ENCODE data around the gene XYLT1. TPM values are rescaled to one million over a fixed set of nuclear protein-coding genes. Genes with fewer than 3 reads are reported as not detected.

XYLT1 gene
- total and polyA plus RNA-seq, 3 experiments from 2014 or later = 1.4 to 9.1 (median 6.8) TPM

DNA sequence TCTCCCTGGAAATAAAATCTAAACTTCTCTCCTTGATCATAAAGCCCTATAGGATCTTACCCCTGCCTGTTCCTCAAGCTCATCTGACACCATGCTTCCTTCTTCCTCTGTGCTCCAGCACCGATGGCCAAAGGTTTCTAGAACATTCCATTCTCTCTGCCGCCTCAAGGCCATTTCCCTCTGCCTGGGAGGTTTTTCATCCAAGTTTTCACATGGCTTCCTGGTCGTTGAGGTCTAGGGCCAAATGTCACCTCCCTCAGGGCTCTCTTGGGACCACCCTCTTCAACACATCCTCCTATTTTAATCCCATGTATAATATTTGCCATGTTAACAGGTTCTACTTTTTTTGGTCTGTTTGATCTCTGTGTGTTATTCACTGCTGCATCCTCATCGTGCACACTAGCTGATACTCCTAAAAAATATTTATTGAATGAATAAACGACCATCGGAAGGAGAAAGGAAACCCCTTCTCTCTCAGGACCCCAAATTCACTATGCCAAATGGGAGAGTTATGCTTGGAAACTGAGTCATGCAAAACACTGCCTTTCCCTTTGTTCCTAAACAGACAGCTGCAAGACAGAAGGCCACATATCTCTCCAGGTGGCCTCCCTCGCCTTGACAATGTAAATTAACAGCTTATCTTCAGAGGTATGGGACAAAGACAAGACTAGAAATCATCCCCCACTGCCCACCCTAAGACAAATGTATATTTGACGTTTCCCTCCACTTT, 78.5 kb downstream of the XYLT1 start:
- Histone ChIP-seq H3K27me3 (ENCODE audit: insufficient read depth, low read length, poor library complexity, severe bottlenecking) (no peaks in the 10 kb centered on the region), H3K27ac (ENCODE audit: low read depth, low read length) (no peak overlapping the region), H3K9me3 (ENCODE audit: low read length) (no peaks in the 10 kb centered on the region), H3K36me3 (ENCODE audit: insufficient read depth, low read length) (no peaks in the 10 kb centered on the region), H3K4me3 (ENCODE audit: low read length) (no peak overlapping the region), H3K4me1 (ENCODE audit: insufficient read depth, low read length) (peaks cover 26% of the 10 kb centered on the region)
- Mint-ChIP-seq H3K4me1 (peaks cover 47 to 85% (median 59%) of the 10 kb centered on the region in 3 donors), H3K27ac (peak overlapping the region in 4 of 8 donors; percentile 10 to 78 (median 60)), H3K36me3 (peaks cover 0 to 26% (median 8%) of the 10 kb centered on the region in 3 donors), H3K9me3 (peaks cover 3 to 16% (median 4%) of the 10 kb centered on the region in 5 donors), H3K27me3 (no peaks in the 10 kb centered on the region), H3K4me3 (no peak overlapping the region)
- no peak for DNase-seq
- ChIA-PET POLR2A (no interaction called here), CTCF (no interaction called here)

DNA sequence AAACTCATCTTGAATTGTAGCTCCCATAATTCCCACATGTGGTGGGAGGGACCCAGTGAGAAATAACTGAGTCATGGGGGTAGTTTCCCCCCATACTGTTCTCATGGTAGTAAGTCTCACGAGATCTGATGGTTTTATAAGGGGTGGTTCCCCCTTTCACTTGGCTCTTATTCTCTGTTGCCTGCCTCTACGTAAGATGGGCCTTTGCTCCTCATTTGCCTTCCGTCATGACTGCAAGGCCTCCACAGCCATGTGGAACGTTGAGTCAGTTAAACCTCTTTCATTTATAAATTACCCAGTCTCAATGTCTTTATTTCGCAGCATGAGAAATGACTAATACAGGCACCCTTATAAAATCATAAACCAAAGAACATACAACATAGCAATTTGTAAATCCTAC, 79.0 kb downstream of the XYLT1 start:
- ChIA-PET POLR2A (no interaction called here), CTCF (no interaction called here)
- H3K27me3 Mint-ChIP-seq = no peaks in the 10 kb centered on the region
- Histone ChIP-seq H3K27me3 (ENCODE audit: insufficient read depth, low read length, poor library complexity, severe bottlenecking) (no peaks in the 10 kb centered on the region), H3K27ac (ENCODE audit: low read depth, low read length) (no peak overlapping the region), H3K4me1 (ENCODE audit: insufficient read depth, low read length) (peaks cover 20% of the 10 kb centered on the region), H3K4me3 (ENCODE audit: low read length) (no peak overlapping the region), H3K9me3 (ENCODE audit: low read length) (no peaks in the 10 kb centered on the region), H3K36me3 (ENCODE audit: insufficient read depth, low read length) (no peaks in the 10 kb centered on the region)
- no peak overlapping the region for H3K4me3 Mint-ChIP-seq
- peak overlapping the region in 1 of 8 donors; percentile 4 for H3K27ac Mint-ChIP-seq
- H3K4me1 Mint-ChIP-seq = peaks cover 45 to 85% (median 56%) of the 10 kb centered on the region in 3 donors
- H3K36me3 Mint-ChIP-seq = peaks cover 0 to 26% (median 8%) of the 10 kb centered on the region in 3 donors
- no peak for DNase-seq
- peaks cover 3 to 16% (median 4%) of the 10 kb centered on the region in 5 donors for H3K9me3 Mint-ChIP-seq

DNA sequence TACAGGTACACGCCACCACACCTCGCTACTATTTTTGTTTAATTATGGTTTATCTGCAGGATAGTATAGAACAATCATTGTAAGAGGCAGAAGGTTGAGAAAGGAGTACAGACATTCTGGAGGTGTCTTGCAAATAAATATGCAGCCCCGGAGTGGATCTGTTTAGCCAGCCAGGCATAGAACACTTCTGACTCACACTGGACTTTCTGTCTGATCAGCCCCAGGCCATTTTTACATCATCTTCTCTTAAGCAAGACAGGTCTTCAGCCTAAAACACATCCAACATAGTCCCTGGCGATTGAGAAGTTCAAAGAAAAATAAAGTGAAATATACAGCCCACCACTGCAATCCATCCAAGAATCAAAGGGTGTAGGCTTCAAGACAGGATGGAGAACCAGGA, 81.4 kb downstream of the XYLT1 start:
- Histone ChIP-seq H3K27ac (ENCODE audit: low read depth, low read length) (no peak overlapping the region), H3K27me3 (ENCODE audit: insufficient read depth, low read length, poor library complexity, severe bottlenecking) (no peaks in the 10 kb centered on the region), H3K4me1 (ENCODE audit: insufficient read depth, low read length) (peaks cover 17% of the 10 kb centered on the region), H3K9me3 (ENCODE audit: low read length) (no peaks in the 10 kb centered on the region), H3K4me3 (ENCODE audit: low read length) (no peak overlapping the region), H3K36me3 (ENCODE audit: insufficient read depth, low read length) (no peaks in the 10 kb centered on the region)
- ChIA-PET CTCF (no interaction called here), POLR2A (no interaction called here)
- H3K36me3 Mint-ChIP-seq = peaks cover 0 to 26% (median 8%) of the 10 kb centered on the region in 3 donors
- H3K27me3 Mint-ChIP-seq = no peaks in the 10 kb centered on the region
- H3K27ac Mint-ChIP-seq = peak overlapping the region in 1 of 8 donors; percentile 5
- peaks cover 3 to 16% (median 4%) of the 10 kb centered on the region in 5 donors for H3K9me3 Mint-ChIP-seq
- H3K4me1 Mint-ChIP-seq = peaks cover 46 to 84% (median 56%) of the 10 kb centered on the region in 3 donors
- no peak for DNase-seq
- no peak overlapping the region for H3K4me3 Mint-ChIP-seq

DNA sequence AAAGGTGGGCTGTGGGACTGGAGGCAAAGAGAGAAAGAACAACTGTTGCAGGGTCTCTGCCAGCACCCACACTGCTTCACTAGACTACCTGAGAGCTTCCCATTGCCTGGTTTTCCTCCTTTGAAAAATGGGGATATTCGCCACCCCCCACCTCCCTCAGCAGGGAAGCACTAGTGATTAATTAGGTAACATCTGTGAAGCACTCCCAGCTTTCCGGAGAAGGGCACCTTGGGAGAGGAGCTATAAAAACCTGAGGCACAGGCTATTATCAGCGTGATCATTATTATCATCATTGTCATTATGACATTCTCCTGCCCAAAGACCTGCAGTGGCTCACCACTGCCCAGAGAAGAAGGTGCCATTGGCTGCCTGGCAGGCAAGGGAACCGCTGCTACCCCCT, 83.5 kb downstream of the XYLT1 start:
- Histone ChIP-seq H3K27ac (ENCODE audit: low read depth, low read length) (no peak overlapping the region), H3K9me3 (ENCODE audit: low read length) (no peaks in the 10 kb centered on the region), H3K27me3 (ENCODE audit: insufficient read depth, low read length, poor library complexity, severe bottlenecking) (no peaks in the 10 kb centered on the region), H3K4me3 (ENCODE audit: low read length) (no peak overlapping the region), H3K36me3 (ENCODE audit: insufficient read depth, low read length) (no peaks in the 10 kb centered on the region), H3K4me1 (ENCODE audit: insufficient read depth, low read length) (peaks cover 26% of the 10 kb centered on the region)
- Mint-ChIP-seq H3K9me3 (peaks cover 0 to 6% (median 0%) of the 10 kb centered on the region in 5 donors), H3K27me3 (no peaks in the 10 kb centered on the region), H3K4me3 (no peak overlapping the region), H3K36me3 (peaks cover 0 to 17% (median 3%) of the 10 kb centered on the region in 3 donors), H3K27ac (peak overlapping the region in 1 of 8 donors; percentile 43), H3K4me1 (peaks cover 49 to 87% (median 60%) of the 10 kb centered on the region in 3 donors)
- no peak for DNase-seq
- CTCF ChIA-PET = interaction anchor here (1.8 kb wide), 1 partner anchor 17 kb away, joined by 5 read pairs; no protein-coding TSS in a partner anchor
- POLR2A ChIA-PET = no interaction called here

DNA sequence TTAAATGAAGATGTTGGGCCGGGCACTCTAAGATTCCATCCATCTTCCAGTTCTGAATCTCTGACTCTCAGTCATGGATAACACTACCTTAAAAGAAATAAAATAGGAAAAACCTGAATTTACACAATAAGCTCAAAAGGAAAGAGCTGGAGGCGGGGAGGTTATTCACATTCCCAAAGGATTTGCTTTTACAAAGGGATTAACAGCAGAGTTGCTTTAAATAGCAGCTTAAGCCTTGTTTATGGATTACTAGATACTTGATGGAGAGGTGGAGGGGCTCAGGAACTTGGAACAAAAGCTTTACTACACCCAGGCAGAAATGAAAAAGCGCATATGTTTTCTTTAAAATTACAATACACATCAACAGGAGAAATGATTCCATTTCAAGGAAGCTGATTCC, 84.5 kb downstream of the XYLT1 start:
- Histone ChIP-seq H3K36me3 (ENCODE audit: insufficient read depth, low read length) (no peaks in the 10 kb centered on the region), H3K9me3 (ENCODE audit: low read length) (no peaks in the 10 kb centered on the region), H3K4me1 (ENCODE audit: insufficient read depth, low read length) (peaks cover 31% of the 10 kb centered on the region), H3K4me3 (ENCODE audit: low read length) (no peak overlapping the region), H3K27me3 (ENCODE audit: insufficient read depth, low read length, poor library complexity, severe bottlenecking) (no peaks in the 10 kb centered on the region), H3K27ac (ENCODE audit: low read depth, low read length) (no peak overlapping the region)
- DNase-seq = no peak
- CTCF ChIA-PET = interaction anchor here (0.6 to 1.8 kb wide), 2 partner anchors 16 to 69 kb away, joined by 3 to 5 read pairs; no protein-coding TSS in a partner anchor
- POLR2A ChIA-PET = interaction anchor here (2.0 kb wide), 1 partner anchor 16 kb away, joined by 6 read pairs; no protein-coding TSS in a partner anchor
- Mint-ChIP-seq H3K9me3 (peaks cover 0 to 2% (median 0%) of the 10 kb centered on the region in 5 donors), H3K36me3 (peaks cover 0 to 7% (median 3%) of the 10 kb centered on the region in 3 donors), H3K27ac (peak overlapping the region in 1 of 8 donors; percentile 28), H3K4me1 (peaks cover 47 to 86% (median 56%) of the 10 kb centered on the region in 3 donors), H3K27me3 (no peaks in the 10 kb centered on the region), H3K4me3 (no peak overlapping the region)

DNA sequence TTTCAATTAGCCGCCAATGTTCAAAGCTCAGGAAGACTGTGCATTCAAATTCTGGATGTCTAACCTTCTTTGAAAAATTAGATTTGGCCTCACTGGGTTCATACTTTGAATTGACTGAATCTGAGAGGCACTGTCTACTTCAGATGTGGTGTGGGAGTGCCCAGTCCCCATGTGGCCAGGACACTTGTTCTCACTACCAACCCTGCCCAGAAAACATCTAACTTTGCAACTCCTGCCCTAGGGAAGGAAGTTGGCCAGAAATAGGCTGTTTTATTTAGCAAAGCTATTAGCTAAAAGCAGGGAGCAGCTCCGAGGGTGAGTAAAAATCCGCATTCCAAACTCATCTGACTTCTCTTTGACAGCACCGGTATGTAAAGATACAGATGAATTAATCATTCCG, 86.3 kb downstream of the XYLT1 start:
- peaks cover 0 to 1% of the 10 kb centered on the region in 2 donors for H3K27me3 Mint-ChIP-seq
- CTCF ChIA-PET = interaction anchor here (1.6 to 2.7 kb wide), 2 partner anchors 15 to 20 kb away, joined by 4 to 12 read pairs; no protein-coding TSS in a partner anchor
- no peak overlapping the region for H3K4me3 Mint-ChIP-seq
- Histone ChIP-seq H3K4me1 (ENCODE audit: insufficient read depth, low read length) (peaks cover 31% of the 10 kb centered on the region), H3K4me3 (ENCODE audit: low read length) (no peak overlapping the region), H3K9me3 (ENCODE audit: low read length) (no peaks in the 10 kb centered on the region), H3K27ac (ENCODE audit: low read depth, low read length) (no peak overlapping the region), H3K36me3 (ENCODE audit: insufficient read depth, low read length) (no peaks in the 10 kb centered on the region), H3K27me3 (ENCODE audit: insufficient read depth, low read length, poor library complexity, severe bottlenecking) (no peaks in the 10 kb centered on the region)
- peaks cover 0 to 3% (median 3%) of the 10 kb centered on the region in 3 donors for H3K36me3 Mint-ChIP-seq
- H3K4me1 Mint-ChIP-seq = peaks cover 49 to 86% (median 60%) of the 10 kb centered on the region in 3 donors
- POLR2A ChIA-PET = no interaction called here
- H3K27ac Mint-ChIP-seq = peak overlapping the region in 3 of 8 donors; percentile 21 to 47 (median 26)
- DNase-seq = no peak
- no peaks in the 10 kb centered on the region for H3K9me3 Mint-ChIP-seq

DNA sequence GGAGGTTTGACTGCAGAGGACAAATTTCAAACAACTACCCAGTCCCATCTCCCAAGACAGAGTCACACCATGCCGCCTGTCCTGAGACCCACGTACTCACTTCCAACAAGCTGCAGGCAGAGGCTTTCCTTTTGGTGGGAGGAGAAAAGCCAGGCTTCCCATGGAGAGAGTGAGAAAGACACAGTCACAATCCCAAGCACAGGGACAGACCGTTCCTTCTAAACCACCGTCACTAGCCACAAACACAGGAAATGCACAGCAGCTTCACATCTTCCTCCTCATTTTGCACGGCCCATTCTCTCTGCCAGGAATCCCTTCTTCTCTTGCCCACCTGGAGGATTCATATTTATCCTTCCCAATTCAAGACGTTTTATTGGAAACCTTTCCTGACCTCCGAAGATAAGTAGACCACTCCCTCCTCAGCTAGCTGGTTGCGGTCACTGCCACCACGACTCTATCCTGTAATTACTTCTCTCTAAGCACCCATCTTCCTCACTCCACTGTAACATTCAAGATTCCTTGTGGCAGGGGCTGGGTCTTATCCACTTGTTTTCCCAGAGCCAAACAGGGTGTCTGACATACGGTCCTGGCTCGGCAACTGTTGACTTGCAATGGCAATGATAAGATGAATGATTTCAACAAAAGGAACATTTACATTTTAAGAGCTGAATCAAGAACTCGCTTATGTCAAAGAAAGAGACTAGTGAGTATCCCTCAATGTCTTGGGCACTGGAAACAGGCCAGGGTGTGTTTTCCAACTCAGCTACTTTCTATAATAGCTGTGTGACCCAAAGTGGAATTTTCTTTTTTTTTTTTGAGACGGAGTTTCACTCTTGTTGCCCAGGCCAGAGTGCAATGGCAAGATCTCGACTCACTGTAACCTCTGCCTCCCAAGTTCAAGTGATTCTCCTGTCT, 87.6 kb downstream of the XYLT1 start:
- Histone ChIP-seq H3K4me1 (ENCODE audit: insufficient read depth, low read length) (peaks cover 31% of the 10 kb centered on the region), H3K27ac (ENCODE audit: low read depth, low read length) (no peak overlapping the region), H3K9me3 (ENCODE audit: low read length) (no peaks in the 10 kb centered on the region), H3K27me3 (ENCODE audit: insufficient read depth, low read length, poor library complexity, severe bottlenecking) (no peaks in the 10 kb centered on the region), H3K4me3 (ENCODE audit: low read length) (peak overlapping the region; percentile 6), H3K36me3 (ENCODE audit: insufficient read depth, low read length) (no peaks in the 10 kb centered on the region)
- ChIA-PET POLR2A (interaction anchor here (1.4 kb wide), 1 partner anchor 14 kb away, joined by 9 read pairs; no protein-coding TSS in a partner anchor), CTCF (interaction anchor here (0.7 to 2.7 kb wide), 3 partner anchors 13 to 41 kb away, joined by 3 to 12 read pairs (median 3); no protein-coding TSS in a partner anchor)
- Mint-ChIP-seq H3K4me3 (peak overlapping the region; percentile 5 to 86 (median 74)), H3K4me1 (peaks cover 42 to 86% (median 60%) of the 10 kb centered on the region in 3 donors), H3K9me3 (no peaks in the 10 kb centered on the region), H3K27me3 (peaks cover 0 to 1% of the 10 kb centered on the region in 2 donors), H3K36me3 (no peaks in the 10 kb centered on the region), H3K27ac (peak overlapping the region; percentile 5 to 90 (median 81))
- DNase-seq = peak in 1 of 5 donors; percentile 17

Measured in CD8-positive, alpha-beta memory T cell (primary cell).